GM18907 (cell line): ENCODE data around the gene CT45A9.
"Not testable (repeated sequence)": the region's sequence is repeated elsewhere in the genome, so short reads cannot be mapped to it uniquely, and the experiment has no call there.

Source experiments
- ATAC-seq: cut with Tn5 transposase; IDR thresholded peaks from one replicate; pipeline ENCODE4 v1.9.1; 2021; ENCODE audit warnings: mild to moderate bottlenecking, moderate library complexity; ENCODE audit not compliant: unreplicated experiment

CT45A9 gene

GRCh38 chrX:135871712-135872111 is at the start of gene CT45A9:
Gene CT45A9 (minus strand): TSS chrX:135871812. CDS start chrX:135868061, 3,751 bp downstream.
- not testable (repeated sequence) for ATAC-seq

GRCh38 chrX:135920516-135920915 is 48.9 kb upstream of the CT45A9 start:
- ATAC-seq = not testable (repeated sequence)

DNA sequence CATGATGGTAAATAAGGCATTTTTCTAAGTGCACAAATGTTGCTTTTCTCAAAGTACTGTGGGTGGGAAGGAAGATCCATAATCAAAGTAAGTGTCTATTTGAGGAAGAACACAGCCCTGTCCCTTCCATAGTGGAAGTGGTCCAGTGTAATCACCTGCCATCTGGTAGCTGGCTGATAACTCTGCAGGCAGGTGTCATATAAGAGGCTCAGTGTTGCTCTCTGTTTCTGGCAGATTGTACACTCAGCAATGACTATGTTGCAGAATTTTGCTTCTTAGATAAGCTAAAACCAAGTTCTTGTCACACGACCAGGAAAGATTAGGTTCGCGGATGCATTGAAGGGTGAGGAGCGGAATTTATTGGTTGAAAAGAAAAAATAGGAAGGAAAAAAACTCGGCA is 42.8 kb upstream of the CT45A9 start:
- no peak for ATAC-seq

DNA sequence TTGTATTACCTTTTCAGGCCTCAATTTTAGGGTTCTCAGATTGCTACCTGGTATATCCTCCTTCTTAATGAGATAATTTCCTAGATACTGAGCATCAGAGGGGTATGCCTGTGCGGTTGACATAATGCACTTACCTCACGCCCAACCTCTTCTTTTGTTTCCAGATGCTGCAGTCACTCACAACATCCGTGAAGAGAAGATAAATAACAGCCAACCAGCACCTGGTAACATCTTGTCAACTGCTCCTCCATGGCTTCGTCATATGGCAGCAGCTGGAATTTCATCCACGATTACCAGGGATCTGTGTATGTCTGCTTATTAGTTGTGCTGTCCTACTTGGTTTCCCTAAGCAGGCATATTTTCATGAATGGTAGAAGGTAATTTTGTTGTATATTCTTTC is 38.6 kb upstream of the CT45A9 start:
- no peak for ATAC-seq

DNA sequence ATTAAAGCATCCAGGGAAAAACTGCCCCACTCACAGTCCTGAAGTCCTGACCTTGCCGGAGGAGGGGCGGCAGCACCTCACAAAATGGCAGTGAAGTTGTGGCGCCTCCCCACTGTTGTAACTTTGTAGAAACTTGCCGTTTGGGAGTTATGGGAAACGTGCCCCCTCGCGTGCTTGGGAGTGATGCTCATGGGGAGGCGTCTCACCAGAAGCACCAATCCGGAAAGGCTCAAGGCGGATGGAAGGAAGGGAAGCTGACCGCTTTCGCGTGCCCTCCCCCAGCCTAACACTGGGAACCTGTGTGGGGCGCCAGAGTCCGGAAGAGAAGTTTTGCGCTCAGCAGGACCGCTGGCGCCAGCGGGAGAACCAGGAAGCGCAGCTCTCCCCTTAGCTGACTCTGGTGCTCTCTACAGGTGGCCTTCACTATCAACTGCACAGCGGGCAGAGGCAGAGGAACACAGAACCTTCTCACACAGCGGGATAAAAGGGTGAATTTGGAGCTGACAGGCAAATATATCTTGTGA is 21.7 kb upstream of the CT45A9 start, which contains the start of the genes CT45A10 and SAGE1:
Gene CT45A10 (minus strand): TSS at position 151 of the 524 bp plus-strand sequence. CDS start 8,100 bp downstream, outside the sequence.
Gene SAGE1 (plus strand): TSS at position 423 of the 524 bp plus-strand sequence. CDS start 2,527 bp downstream, outside the sequence.
- no peak for ATAC-seq

- ATAC-seq = no peak
Measured at GRCh38 chrX:135892781-135893180, 21.2 kb upstream of the CT45A9 start.

DNA sequence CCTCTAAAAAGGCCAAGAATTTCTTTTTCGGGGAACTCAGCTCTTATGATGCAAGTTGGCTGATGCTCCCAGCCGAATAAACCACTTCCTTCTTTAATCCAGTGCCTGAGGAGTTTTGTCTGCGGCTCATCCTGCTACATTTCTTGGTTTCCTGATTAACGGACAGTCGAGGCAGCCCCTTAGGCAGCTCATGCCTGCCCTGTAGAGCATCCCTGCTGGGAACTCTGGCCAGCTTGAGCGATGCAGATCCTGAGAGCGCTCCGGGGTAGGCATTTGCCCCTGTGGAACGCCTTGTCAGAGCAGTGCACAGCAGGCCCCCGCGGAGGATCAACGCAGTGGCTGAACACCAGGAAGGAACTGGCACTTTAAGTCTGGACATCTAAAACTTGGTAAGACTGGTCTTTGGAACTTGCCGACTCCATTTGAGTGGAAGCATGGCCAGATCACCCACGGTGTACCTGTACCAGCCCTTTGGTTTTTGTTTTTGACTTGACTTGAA is 18.5 kb upstream of the CT45A9 start:
- no peak for ATAC-seq

DNA sequence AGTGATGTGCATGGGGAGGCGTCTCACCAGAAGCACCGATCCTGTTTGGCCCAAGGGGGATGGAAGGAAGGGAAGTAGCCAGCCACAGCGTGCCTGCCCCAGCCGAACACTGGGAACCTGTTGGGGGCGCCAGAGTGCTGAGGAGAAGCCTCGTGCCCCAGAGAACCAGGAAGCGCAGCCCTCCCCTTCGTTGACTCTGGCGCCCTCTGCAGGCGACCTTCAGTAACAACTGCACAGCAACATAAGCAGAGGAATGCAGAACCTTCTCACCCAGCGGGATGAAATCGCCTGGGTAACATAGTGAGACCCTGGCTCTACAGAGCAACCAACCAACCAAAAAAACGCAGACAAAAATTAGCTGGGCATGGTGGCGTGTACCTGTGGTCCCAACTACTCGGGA is 17.4 kb upstream of the CT45A9 start:
- not testable (repeated sequence) for ATAC-seq

GRCh38 chrX:135888230-135888629 is 16.6 kb upstream of the CT45A9 start:
- not testable (repeated sequence) for ATAC-seq

- ATAC-seq = not testable (repeated sequence)
Measured at GRCh38 chrX:135882741-135883140, 11.1 kb upstream of the CT45A9 start.

DNA sequence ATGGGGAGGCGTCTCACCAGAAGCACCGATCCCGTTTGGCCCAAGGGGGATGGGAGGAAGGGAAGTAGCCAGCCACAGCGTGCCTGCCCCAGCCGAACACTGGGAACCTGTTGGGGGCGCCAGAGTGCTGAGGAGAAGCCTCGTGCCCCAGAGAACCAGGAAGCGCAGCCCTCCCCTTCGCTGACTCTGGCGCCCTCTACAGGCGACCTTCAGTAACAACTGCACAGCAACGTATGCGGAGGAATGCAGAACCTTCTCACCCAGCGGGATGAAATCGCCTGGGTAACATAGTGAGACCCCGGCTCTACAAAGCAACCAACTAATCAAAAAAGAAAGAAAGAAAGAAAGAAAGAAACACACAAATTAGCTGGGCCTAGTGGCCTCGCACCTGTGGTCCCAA is 17.2 kb downstream of the CT45A9 start, which contains the start of gene CT45A8:
Gene CT45A8 (minus strand): TSS at position 101 of the 400 bp plus-strand sequence. CDS start 3,755 bp downstream, outside the sequence.
- ATAC-seq = not testable (repeated sequence)

- ATAC-seq = not testable (repeated sequence)
Measured at GRCh38 chrX:135837180-135837579, 34.4 kb downstream of the CT45A9 start, which contains the start of gene CT45A7. Gene CT45A7 (minus strand): TSS chrX:135837280. CDS start chrX:135833533, 3,747 bp downstream.

- ATAC-seq = not testable (repeated sequence)
Measured at GRCh38 chrX:135819912-135820311, 51.7 kb downstream of the CT45A9 start, which contains the start of gene CT45A2. Gene CT45A2 (minus strand): TSS chrX:135820012. CDS start chrX:135816265, 3,747 bp downstream.
